HG02885 (cell line): ENCODE measurements around the gene DNAH6.
"Not testable (repeated sequence)": the region's sequence is repeated elsewhere in the genome, so short reads cannot be mapped to it uniquely, and the experiment has no call there.

ENCODE experiments used
- ATAC-seq: cut with Tn5 transposase; IDR thresholded peaks from one replicate; pipeline ENCODE4 v1.9.1; 2021; ENCODE audit warnings: mild to moderate bottlenecking; ENCODE audit not compliant: unreplicated experiment, poor library complexity

Gene DNAH6

DNA sequence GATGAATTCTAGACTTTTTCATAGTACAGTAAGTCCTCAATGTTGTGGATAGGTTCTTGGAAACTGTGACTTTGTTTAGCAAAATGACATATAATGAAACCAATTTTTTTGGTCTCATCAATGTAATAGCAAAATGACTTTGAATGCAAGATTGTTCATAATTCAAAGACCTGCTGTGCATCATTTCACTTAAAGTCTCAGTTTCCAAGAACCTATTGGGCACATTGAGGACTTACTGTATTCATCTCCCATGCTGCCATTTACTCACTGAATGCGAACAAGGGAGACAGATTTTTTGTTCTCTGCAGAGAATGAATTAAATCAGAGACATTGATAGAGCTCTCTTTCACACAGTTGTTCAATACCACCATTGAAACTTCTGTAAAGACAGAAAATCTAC is 211.0 kb downstream of the DNAH6 start:
- ATAC-seq: no peak

DNA sequence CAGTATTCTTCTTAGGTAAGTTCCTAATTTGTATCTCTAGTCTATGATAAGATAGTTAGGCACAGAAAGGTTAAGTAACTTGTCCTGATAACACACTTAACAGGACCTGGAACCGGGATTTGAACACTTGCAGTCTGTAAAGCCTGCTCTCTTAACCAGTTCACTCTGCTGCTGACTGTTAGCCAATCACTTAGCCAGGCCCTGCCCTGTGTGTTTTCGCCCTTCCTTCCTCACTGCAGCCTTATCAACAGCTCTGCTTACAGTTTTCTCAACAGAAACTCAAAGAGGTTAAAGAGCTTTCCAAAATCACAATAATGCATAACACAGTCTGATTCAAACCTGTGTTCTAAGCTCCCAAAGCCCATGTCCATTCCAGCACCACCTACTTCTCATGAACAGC is 212.9 kb downstream of the DNAH6 start:
- no peak for ATAC-seq

DNA sequence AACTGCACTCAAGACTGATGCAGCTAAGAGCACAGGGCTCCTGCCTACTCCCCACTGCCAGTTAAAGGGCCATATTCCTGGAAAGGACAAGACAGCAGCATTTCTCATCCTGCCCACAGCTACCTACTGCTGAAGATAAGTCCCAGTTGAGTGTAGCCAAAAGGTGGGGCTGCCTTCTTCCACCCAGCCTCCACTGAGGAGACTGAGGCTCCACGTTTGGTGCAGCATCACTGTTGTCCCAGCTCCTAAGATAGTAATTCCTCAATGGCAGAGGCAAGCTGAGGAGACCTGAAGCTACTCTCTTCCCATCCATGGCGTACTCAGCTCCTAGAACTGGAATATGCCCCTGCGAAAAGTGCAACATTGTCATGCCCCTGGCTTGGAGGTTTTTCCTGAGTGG is 214.9 kb downstream of the DNAH6 start:
- ATAC-seq: no peak

DNA sequence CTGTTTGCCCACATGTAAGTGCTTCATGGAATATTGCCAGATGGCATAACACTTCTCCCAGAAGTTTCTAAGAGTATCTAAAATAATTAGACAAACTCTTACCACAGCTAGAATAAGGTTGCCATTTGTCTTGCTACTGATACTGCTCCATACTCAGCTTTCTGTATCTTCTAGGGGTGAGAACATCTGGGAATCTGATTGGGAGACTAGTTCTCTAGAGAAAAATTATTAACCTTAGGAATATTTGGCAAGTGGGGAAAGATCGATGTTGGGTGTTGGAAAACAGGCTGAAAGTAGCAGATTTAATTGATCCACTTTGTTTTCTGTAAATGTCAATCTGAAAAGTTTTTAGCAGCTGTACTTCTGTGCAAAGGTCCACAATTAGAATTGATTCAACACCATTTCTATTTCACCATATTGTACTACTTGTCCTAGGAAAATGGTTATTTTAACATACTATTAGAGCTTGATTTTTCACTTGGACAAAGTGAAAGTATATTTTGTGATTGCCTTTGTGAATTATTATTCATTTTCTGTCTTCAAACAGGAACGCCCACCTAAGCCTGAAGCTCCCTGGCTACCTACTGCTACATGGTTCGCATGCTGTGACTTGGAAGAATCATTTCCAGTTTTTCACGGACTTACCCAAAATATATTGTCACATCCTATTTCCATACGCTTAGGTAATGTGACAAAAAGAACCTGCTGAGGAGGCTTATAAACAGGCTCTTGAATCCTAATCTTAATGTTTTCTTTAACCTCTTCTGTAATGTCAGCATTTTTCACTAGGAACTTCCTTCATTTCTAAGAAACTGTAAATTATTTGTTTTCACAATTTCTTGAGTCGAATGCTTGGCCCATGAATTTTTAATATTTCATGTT is 216.8 kb downstream of the DNAH6 start:
- no peak for ATAC-seq

DNA sequence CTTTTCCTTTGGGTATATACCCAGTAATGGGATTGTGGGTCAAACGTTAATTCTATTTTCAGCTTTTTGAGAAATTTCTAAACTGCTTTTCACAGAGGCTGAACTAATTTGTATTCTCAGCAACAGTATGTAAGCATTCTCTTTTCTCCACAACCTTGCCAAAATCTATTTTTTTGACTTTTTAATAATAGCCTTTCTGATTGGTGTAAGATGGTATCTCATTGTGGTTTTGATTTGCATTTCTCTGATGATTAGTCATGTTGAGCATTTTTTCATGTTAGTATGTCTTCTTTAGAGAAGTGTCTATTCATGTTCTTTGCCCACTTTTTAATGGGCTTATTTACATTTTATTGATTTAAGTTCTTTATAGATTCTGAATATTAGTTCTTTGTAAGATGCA is 219.1 kb downstream of the DNAH6 start:
- no peak for ATAC-seq

DNA sequence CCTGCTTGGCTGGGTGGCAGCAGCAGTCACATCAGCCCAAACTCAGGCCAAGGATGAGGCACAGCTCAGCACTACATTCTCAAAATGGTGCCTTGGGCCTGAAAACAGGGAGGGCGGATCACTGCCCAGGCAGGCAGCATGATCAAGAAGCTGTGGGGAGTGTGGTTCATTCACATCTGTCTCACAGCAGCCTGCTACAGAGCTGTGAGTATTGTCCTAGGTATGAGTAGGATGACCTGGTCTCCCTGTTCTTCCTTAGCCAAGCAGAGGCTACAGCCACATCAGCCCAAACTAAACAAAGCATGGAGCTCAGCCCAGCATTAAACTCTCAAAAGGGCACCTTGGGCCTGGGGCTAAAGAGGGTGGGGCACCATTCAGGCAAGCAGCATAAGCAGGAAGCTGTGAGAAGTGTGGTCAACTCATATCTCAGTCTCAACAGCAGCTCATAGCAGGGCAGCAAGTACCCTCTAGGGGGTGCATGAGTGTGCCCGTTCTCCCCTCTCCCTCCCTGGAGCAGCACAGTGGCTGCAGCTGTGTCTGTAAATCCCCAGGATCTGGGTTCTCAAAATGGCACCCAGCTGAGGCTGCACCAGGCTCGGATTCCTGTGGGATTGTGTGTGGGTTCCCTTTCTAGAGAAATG is 225.0 kb downstream of the DNAH6 start:
- peak; percentile 97 for ATAC-seq

DNA sequence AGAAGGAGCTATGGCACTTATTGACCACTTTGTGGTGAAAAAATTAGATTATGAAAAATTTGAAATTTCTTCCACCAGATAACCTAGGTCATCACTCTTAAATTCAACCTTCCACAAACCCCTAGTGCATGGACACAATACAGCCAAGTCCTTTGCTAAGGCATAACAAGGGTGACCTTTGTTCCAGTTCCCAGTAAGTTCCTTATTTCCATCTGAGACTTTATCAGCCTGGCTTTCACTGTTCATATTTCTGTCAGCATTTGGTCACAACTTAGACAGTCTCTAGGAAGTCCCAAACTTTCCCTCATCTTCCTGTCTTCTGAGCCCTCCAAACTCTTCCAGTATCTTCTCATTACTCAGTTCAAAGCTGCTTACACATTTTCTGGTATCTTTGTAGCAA is 232.0 kb downstream of the DNAH6 start:
- no peak for ATAC-seq

DNA sequence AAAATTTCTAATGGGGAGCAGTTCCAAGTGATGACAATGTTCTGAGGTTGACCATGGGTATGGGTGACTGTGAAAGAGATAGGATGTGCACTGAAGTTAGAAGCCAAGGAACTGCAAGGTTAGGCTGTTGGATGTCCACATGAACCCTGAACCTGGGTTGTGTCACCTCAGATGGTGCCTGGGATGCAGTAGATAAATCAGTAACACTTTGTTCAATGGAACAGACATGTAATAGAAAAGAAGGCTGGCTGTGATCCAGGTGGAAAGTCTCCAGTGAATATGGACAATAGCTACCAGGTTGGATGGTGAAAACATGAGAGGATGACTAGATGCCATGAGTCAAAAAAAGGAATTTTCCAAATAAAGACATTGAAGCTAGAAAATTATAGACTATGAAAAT is 233.1 kb downstream of the DNAH6 start:
- no peak for ATAC-seq

DNA sequence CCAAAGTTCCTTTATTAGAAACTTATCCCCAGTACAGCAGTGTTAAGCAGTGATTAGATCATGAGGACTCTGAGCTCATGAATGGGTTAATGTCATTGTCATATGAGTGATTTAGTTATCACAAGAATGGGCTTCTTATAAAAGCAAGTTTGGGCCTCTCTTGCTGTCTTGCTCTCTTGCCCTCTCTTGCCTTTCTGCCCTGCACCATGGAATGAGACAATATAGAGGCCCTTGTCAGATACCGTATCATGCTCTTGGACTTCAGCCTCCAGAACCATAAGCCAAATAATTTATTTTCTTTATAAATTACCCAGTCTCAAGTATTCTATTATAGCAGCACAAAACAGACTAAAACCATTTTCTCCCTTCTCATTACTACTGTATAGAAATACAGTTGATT is 238.8 kb downstream of the DNAH6 start:
- ATAC-seq: no peak

DNA sequence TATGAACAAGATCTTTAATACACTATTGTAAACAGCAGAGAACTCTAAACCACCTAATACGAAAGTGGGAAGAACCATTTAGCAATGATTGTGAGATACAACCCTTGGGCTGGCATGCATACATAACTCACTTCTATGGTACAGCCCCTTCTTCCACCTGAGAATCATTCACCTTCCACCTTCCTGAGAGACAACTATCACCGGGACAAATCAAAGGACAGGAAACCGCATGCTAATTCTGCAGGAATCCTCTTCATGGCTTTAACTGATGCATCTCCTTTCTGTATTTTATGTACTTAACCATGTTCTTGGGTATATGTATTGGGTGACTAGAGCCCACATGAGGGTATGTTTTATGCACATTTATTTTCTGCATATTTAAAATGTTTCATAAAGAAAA is 241.3 kb downstream of the DNAH6 start:
- no peak for ATAC-seq

DNA sequence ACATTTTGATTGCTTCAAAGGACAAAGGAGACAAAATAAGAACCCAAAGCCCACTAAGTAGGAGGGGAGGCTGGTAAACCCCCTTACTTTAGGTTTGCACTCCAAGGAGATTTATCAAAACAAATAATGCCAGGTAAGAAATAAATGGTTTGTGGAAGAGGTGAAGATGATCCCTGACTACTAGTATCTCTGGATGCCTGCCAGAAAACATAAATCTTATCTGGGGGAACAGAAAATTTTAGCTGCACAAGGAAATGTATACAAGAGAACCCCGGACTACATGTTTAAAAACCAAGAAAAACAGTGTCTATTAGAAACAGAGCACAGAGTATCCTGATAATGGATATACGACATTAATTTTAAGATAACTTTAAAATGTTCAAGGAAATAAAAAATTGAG is 250.5 kb downstream of the DNAH6 start:
- no peak for ATAC-seq

DNA sequence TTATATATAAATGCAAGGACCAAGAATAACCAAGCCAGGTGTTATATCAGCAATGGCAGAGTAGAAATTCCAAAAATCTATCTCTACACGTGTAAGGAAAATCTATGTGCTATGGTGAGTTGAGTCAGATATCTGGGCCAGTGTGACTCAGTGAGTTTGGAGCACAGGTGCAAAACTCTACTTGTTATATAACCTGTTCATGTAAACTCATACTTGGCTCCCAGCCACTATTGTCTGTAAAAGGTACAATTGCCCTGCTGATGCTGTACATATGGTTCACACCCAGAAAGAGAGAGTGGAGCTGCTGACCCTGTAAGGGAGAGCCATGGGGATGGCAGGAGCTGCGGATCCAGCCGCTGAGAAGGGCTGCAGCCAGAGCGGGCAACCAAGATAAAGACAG is 252.5 kb downstream of the DNAH6 start:
- ATAC-seq: no peak

DNA sequence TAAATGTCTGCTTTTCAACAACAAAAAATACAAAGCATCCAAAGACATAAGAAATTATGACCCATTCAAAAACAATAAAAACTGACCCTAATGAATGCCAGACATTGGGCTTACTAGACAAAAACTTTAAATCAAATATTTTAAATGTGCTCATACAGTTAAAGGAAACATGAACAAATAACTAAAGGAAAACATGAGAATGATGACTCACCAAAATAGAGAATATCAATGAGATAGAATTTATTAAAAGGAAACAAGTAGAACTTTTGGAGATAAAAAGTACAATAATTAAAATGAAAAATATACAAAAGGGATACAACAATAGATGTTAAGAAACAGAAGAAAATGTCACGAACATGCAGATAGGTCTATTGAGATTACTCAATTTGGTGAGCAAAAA is 254.0 kb downstream of the DNAH6 start:
- ATAC-seq: no peak

DNA sequence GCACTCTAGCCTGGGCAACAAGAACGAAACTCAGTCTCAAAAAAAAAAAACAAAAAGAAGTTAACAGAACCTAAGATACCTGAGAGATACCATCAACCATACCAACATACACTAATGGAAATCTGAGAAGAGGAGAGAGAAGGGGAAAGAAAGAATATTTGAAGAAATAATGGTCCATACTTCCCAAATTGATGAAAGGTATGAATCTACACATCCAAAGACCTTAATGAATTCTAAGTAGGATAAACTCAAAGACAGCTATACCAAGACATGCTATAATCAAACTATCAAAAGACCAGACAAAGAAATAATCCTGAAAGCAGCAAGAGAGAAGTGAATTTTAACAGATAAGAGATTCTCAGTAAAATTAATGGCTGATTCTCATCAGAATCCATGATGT is 255.0 kb downstream of the DNAH6 start:
- no peak for ATAC-seq

DNA sequence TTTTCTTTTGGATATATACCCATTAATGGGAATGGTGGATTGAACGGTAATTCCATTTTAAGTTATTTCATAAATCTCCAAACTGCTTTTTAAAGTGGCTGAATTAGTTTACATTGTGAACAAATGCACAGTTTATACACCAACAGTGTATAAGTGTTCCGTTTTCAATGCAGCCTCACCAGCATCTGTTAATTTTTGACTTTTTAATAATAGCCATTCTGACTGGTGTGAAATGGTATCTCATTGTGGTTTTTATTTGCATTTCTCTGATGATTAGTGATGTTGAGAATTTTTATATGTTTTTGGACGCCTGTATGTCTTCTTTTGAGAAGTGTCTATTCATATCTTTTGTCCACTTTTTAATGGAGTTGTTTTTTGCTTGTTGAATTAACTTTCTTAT is 257.3 kb downstream of the DNAH6 start:
- ATAC-seq: not testable (repeated sequence)

DNA sequence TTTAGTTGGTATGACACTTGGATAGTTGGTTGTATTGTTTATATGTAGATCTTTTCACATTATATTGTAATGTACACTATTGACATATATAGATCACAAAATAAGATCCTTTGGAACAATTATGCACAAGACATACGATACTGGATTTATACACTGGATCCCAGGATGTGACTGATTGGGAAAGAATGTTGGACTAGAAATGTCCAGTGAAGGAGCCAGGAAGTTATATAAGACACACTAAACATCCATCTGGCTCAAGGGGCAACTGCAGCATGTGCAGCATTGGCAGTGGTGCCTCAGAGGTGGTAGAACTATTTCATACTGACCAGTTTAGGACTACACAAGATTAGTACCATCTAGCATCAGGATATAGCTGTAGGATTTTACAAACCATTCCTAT is 259.7 kb downstream of the DNAH6 start:
- ATAC-seq: no peak

DNA sequence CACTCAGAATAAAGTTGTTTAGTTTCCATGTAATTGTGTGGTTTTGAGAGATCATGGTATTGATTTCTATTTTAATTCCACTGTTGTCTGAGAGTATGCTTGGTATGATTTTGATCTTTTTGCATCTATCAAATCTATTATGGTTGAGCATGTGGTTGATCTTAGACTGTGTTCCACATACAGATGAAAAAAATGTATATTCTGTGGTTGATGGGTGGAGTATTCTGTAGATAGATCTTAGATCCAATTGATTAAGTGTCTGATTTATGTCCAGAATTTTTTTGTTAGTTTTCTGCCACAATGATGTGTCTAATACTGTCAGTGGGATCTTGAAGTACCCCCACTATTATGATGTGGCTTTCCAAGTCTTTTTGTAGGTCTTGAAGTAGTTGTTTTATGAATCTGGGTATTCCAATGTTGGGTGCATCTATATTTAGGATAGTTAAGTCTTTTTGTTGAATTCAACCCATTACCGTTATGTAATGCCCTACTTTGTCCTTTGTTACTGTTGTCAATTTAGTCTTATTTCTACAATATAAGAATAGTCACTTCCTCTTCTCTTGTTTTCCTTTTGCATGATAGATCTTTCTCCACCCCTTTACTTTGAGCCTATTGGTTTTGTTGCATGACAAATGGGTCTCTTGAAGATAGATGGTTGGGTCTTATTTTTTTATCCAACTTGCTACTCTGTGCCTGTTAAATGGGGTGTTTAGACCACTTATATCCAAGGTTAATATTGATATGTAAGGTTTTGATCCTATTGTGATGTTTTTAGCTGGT is 262.8 kb downstream of the DNAH6 start:
- ATAC-seq: no peak

DNA sequence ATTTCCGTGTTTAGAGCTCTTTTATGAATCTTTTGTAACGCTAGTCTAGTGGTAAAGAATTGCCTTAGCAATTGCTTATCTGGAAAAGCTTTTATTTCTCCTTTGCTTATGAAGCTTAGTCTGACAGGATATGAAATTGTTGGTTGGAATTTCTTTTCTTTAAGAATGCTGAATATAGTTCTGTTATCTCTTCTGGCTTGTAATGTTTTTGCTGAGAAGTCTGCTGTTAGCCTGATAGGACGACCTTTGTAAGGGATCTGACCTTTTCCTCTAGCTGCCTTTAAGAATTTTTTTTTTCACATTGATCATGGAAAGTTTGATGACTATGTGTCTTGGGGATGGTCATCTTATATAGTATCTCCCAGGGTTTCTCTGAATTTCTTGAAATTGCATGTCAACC is 263.5 kb downstream of the DNAH6 start:
- no peak for ATAC-seq

DNA sequence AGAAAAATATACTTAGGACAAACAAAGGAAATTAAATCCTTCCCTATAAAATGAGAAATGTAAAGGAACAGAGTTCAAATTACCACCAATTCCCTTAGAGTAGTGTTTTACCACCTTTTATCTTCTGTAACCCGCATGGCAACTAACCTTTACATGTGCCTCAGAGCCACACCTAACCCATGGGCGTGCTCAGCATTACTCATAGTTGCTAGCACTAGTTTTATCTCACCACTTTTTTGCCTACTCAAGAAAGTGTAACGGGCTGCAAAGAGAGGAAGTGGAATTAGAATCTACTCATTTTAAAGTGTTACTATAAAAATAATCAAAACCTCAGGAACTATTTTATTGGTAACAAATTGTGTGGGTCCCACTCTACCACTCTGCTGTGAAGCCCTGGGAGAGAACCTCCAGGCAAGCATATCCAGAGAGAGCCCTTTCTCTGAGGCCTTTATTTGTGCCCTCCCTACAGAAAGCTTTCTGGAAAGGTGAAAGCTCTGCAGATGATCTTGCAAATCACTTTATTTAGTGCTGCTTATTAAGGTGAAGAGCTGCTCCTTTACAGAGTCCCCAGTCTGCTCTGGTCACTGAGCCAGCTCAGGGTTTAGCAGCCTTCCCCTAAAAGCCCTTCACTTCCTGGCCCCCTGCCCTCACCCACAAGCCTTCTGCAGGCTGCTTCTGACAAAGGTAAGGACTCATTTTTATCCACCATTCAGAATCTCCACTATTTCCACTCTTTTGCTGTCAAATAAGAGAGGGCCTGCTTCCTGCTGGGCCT is 265.8 kb downstream of the DNAH6 start:
- ATAC-seq: peak; percentile 96

DNA sequence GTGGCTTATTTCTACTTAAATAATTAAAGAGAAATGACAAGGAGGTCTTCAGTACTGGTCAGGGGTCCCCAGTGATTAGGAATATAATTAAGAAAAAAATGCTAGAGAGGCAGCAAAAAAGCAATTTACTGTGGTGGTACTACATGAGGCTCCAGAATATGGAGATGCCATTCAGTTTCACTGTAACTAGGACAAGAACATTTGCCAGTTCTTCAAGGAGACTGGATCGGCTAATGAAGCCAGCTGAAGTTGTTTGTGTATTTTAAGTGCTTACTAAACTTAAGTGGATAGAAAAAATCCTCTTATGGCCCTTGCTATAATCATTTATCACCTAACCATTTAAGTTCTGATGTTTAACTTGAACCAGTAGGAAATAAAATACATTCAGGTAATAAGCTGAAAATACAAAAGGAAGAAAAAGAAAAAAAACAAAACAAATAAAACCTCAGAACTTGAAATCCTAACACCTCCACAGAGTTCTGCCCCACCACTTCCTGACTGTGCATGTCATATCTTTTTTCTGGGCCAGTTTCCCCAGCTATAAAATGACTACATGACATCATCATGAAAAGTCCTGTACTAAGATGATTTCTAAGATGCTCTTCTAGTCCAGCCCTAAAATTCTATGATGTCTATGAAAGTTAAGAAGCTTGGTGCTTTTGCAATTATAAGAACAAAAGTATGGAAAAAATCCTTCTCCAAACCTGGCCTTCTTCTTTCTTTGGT is 266.6 kb downstream of the DNAH6 start:
- no peak for ATAC-seq
